ENCODE results near the gene SYNC.

The SYNC gene

GRCh38 chr1:32748926-32749325 lies 46.4 kb upstream of the SYNC start:
- Histone ChIP-seq H3K79me2 (ENCODE audit: low read length) (no peaks in the 10 kb centered on the region), H3K4me1 (ENCODE audit: low read length) (no peaks in the 10 kb centered on the region), H3K4me2 (ENCODE audit: low read depth, low read length) (no peak overlapping the region), H4K20me1 (ENCODE audit: insufficient read depth, low read length) (no peaks in the 10 kb centered on the region), H3K27ac (ENCODE audit: low read length) (no peak overlapping the region), H3K36me3 (replicated peaks; ENCODE audit: insufficient read depth, low read length) (no peaks in the 10 kb centered on the region), H3K9ac (ENCODE audit: low read length) (no peak overlapping the region), H3K4me3 (ENCODE audit: low read length) (no peak overlapping the region), H3K27me3 (replicated peaks; ENCODE audit: insufficient read depth, low read length) (no peaks in the 10 kb centered on the region), H3K9me3 (replicated peaks; ENCODE audit: insufficient read depth, low read length) (no peaks in the 10 kb centered on the region), H2AFZ (ENCODE audit: low read length) (no peak overlapping the region), H3K9me2 (replicated peaks; ENCODE audit: insufficient read depth, low read length) (no peaks in the 10 kb centered on the region), H3F3A (ENCODE audit: insufficient read depth, low read length) (no peaks in the 10 kb centered on the region)
- TF ChIP-seq EZH2phosphoT487 (IDR thresholded peaks at IDR 0.05; ENCODE audit: low read length) (no peak), CTCF (IDR thresholded peaks at IDR 0.05; ENCODE audit: low read length) (no peak)
- DNase-seq = no peak

- Histone ChIP-seq H3K4me1 (ENCODE audit: low read length) (no peaks in the 10 kb centered on the region), H3K27me3 (replicated peaks; ENCODE audit: insufficient read depth, low read length) (no peaks in the 10 kb centered on the region), H3K36me3 (replicated peaks; ENCODE audit: insufficient read depth, low read length) (no peaks in the 10 kb centered on the region), H3F3A (ENCODE audit: insufficient read depth, low read length) (no peaks in the 10 kb centered on the region), H3K79me2 (ENCODE audit: low read length) (no peaks in the 10 kb centered on the region), H4K20me1 (ENCODE audit: insufficient read depth, low read length) (no peaks in the 10 kb centered on the region), H2AFZ (ENCODE audit: low read length) (no peak overlapping the region), H3K4me2 (ENCODE audit: low read depth, low read length) (no peak overlapping the region), H3K9me3 (replicated peaks; ENCODE audit: insufficient read depth, low read length) (no peaks in the 10 kb centered on the region), H3K4me3 (ENCODE audit: low read length) (no peak overlapping the region), H3K9ac (ENCODE audit: low read length) (no peak overlapping the region), H3K9me2 (replicated peaks; ENCODE audit: insufficient read depth, low read length) (no peaks in the 10 kb centered on the region), H3K27ac (ENCODE audit: low read length) (no peak overlapping the region)
- TF ChIP-seq EZH2phosphoT487 (IDR thresholded peaks at IDR 0.05; ENCODE audit: low read length) (no peak), CTCF (IDR thresholded peaks at IDR 0.05; ENCODE audit: low read length) (no peak), EZH2 (optimal IDR thresholded peaks at IDR 0.05; ENCODE audit: low read depth, low read length) (no peak)
- DNase-seq = no peak
Observed at GRCh38 chr1:32748348-32748747, 45.8 kb upstream of the SYNC start.

GRCh38 chr1:32746130-32746529 lies 43.6 kb upstream of the SYNC start:
- Histone ChIP-seq H3K4me2 (ENCODE audit: low read depth, low read length) (no peak overlapping the region), H3K79me2 (ENCODE audit: low read length) (peaks cover 10% of the 10 kb centered on the region)
- TF ChIP-seq EZH2 (optimal IDR thresholded peaks at IDR 0.05; ENCODE audit: low read depth, low read length) (no peak), CTCF (IDR thresholded peaks at IDR 0.05; ENCODE audit: low read length) (no peak), EZH2phosphoT487 (IDR thresholded peaks at IDR 0.05; ENCODE audit: low read length) (no peak)

More at GRCh38 chr1:32746130-32746529, 43.6 kb upstream of the SYNC start:
- DNase-seq = no peak
- Histone ChIP-seq H3K4me1 (ENCODE audit: low read length) (peaks cover 3% of the 10 kb centered on the region; the same call in 1 of the 2 replicates), H3K4me3 (ENCODE audit: low read length) (no peak overlapping the region), H3K9ac (ENCODE audit: low read length) (no peak overlapping the region), H2AFZ (ENCODE audit: low read length) (no peak overlapping the region), H3K27me3 (replicated peaks; ENCODE audit: insufficient read depth, low read length) (no peaks in the 10 kb centered on the region), H3K9me2 (replicated peaks; ENCODE audit: insufficient read depth, low read length) (no peaks in the 10 kb centered on the region), H3K27ac (ENCODE audit: low read length) (no peak overlapping the region), H3K36me3 (replicated peaks; ENCODE audit: insufficient read depth, low read length) (no peaks in the 10 kb centered on the region), H3K9me3 (replicated peaks; ENCODE audit: insufficient read depth, low read length) (no peaks in the 10 kb centered on the region), H4K20me1 (ENCODE audit: insufficient read depth, low read length) (no peaks in the 10 kb centered on the region), H3F3A (ENCODE audit: insufficient read depth, low read length) (peaks cover 4% of the 10 kb centered on the region; the same call in 1 of the 2 replicates)
